ENCODE results near the gene RNF34. TPM values are rescaled to one million over a fixed set of nuclear protein-coding genes. Genes with fewer than 3 reads are reported as not detected.

Gene RNF34
- polyA plus RNA-seq, 4 donors: 29.7 to 39.0 (median 31.8) TPM

GRCh38 chr12:121444842-121445202 lies 44.9 kb downstream of the RNF34 start:
- no peaks in the 10 kb centered on the region for H3K27me3 ChIP-seq (ENCODE audit: control insufficient read depth in 3 of 3, insufficient read depth in 3 of 3, low read length in 3 of 3)
- H3K36me3 ChIP-seq (ENCODE audit: control insufficient read depth in 3 of 3, insufficient read depth in 2 of 3, low read depth in 1 of 3, low read length in 3 of 3): peaks cover 4 to 81% (median 8%) of the 10 kb centered on the region in 3 donors
- FAIRE-seq: no peak
- no peaks in the 10 kb centered on the region for H3K9me3 ChIP-seq (ENCODE audit: control insufficient read depth in 2 of 2, insufficient read depth in 1 of 2, low read depth in 1 of 2, low read length in 1 of 2)
- H3K4me3 ChIP-seq (ENCODE audit: low read depth in 1 of 3, low read length in 3 of 3): no peak overlapping the region
- WGBS, 3 donors: 80 to 88% (median 84%) methylated on average over 4 of the region's 4 CpGs
- no peak for DNase-seq
- H3K27ac ChIP-seq (ENCODE audit: low read depth in 1 of 3, low read length in 2 of 3): no peak overlapping the region
- no peaks in the 10 kb centered on the region for H3K4me1 ChIP-seq (ENCODE audit: control insufficient read depth in 3 of 3, insufficient read depth in 2 of 3, low read depth in 1 of 3, low read length in 2 of 3)

DNA sequence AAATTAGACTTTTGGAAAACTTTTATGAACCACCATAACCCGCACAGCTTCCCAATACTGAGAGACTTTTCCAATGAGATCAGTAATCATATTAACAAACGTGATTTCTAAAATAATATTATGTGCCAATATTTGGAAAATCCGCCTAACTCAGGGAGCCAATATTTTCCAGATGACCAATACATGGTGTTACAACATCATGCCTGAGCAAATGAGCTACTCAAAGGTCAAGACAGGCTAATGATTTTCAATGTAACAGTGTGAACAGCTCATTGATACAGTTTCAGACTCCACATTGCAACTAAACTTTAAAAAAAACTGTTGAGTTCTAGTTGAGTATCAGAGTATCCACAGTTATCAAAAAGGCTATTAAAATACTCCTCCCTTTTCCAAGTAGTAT lies 46.8 kb downstream of the RNF34 start:
- Histone ChIP-seq H3K27me3 (ENCODE audit: control insufficient read depth in 3 of 3, insufficient read depth in 3 of 3, low read length in 3 of 3) (no peaks in the 10 kb centered on the region), H3K4me1 (ENCODE audit: control insufficient read depth in 3 of 3, insufficient read depth in 2 of 3, low read depth in 1 of 3, low read length in 2 of 3) (peaks cover 0 to 6% (median 0%) of the 10 kb centered on the region in 3 donors), H3K4me3 (ENCODE audit: low read depth in 1 of 3, low read length in 3 of 3) (no peak overlapping the region), H3K9me3 (ENCODE audit: control insufficient read depth in 2 of 2, insufficient read depth in 1 of 2, low read depth in 1 of 2, low read length in 1 of 2) (no peaks in the 10 kb centered on the region), H3K27ac (ENCODE audit: low read depth in 1 of 3, low read length in 2 of 3) (no peak overlapping the region), H3K36me3 (ENCODE audit: control insufficient read depth in 3 of 3, insufficient read depth in 2 of 3, low read depth in 1 of 3, low read length in 3 of 3) (peaks cover 0 to 61% (median 5%) of the 10 kb centered on the region in 3 donors)
- DNase-seq (no peak), FAIRE-seq (no peak)
- WGBS, 3 donors: 81 to 91% (median 89%) methylated on average over 3 of the region's 3 CpGs

GRCh38 chr12:121448771-121449315 lies 48.9 kb downstream of the RNF34 start:
- H3K4me1 ChIP-seq (ENCODE audit: control insufficient read depth in 3 of 3, insufficient read depth in 2 of 3, low read depth in 1 of 3, low read length in 2 of 3): peaks cover 0 to 18% (median 3%) of the 10 kb centered on the region in 3 donors
- no peaks in the 10 kb centered on the region for H3K27me3 ChIP-seq (ENCODE audit: control insufficient read depth in 3 of 3, insufficient read depth in 3 of 3, low read length in 3 of 3)
- DNase-seq (no peak), FAIRE-seq (no peak)
- peaks cover 0 to 47% (median 0%) of the 10 kb centered on the region in 3 donors for H3K36me3 ChIP-seq (ENCODE audit: control insufficient read depth in 3 of 3, insufficient read depth in 2 of 3, low read depth in 1 of 3, low read length in 3 of 3)
- H3K27ac ChIP-seq (ENCODE audit: low read depth in 1 of 3, low read length in 2 of 3): no peak overlapping the region
- no peak overlapping the region for H3K4me3 ChIP-seq (ENCODE audit: low read depth in 1 of 3, low read length in 3 of 3)
- 90 to 94% (median 91%) methylated on average over 15 to 16 of the region's 16 CpGs for WGBS, 3 donors
- no peaks in the 10 kb centered on the region for H3K9me3 ChIP-seq (ENCODE audit: control insufficient read depth in 2 of 2, insufficient read depth in 1 of 2, low read depth in 1 of 2, low read length in 1 of 2)

DNA sequence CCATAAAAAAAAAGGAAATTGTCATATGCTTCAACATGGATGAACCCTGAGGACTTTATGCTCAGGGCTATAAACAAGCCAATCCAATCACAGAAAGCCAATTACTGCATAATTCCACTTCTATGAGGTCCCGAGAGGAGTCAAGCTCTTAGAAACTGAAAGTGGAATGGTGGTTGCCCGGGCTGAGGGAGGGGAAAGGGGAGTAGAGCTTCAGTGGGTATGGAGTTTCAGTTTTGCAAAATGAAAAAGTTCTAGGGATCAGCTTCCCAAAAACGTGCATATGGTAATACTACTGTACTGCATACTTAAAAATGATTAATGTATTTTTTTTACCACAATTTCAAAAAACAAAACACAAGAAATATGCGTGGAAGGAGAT lies 52.0 kb downstream of the RNF34 start:
- H3K4me3 ChIP-seq (ENCODE audit: low read depth in 1 of 3, low read length in 3 of 3): peak overlapping the region in 2 of 3 donors; percentile 23 to 38

GRCh38 chr12:121452340-121452984 lies 52.5 kb downstream of the RNF34 start:
- Histone ChIP-seq H3K27me3 (ENCODE audit: control insufficient read depth in 3 of 3, insufficient read depth in 3 of 3, low read length in 3 of 3) (no peaks in the 10 kb centered on the region), H3K36me3 (ENCODE audit: control insufficient read depth in 3 of 3, insufficient read depth in 2 of 3, low read depth in 1 of 3, low read length in 3 of 3) (peaks cover 0 to 48% (median 0%) of the 10 kb centered on the region in 3 donors), H3K4me3 (ENCODE audit: low read depth in 1 of 3, low read length in 3 of 3) (peak overlapping the region in 2 of 3 donors; percentile 23 to 38), H3K4me1 (ENCODE audit: control insufficient read depth in 3 of 3, insufficient read depth in 2 of 3, low read depth in 1 of 3, low read length in 2 of 3) (peaks cover 0 to 18% (median 3%) of the 10 kb centered on the region in 3 donors), H3K27ac (ENCODE audit: low read depth in 1 of 3, low read length in 2 of 3) (peak overlapping the region; percentile 85 to 88 (median 87)), H3K9me3 (ENCODE audit: control insufficient read depth in 2 of 2, insufficient read depth in 1 of 2, low read depth in 1 of 2, low read length in 1 of 2) (no peaks in the 10 kb centered on the region)
- FAIRE-seq (no peak), DNase-seq (peak; percentile 87 to 88)
- 20 to 40% (median 32%) methylated on average over 31 to 35 of the region's 35 CpGs for WGBS, 3 donors

More for the DNA sequence above, 52.0 kb downstream of the RNF34 start:
- 5 to 18% (median 11%) methylated on average over 4 of the region's 4 CpGs for WGBS, 3 donors
- no peaks in the 10 kb centered on the region for H3K9me3 ChIP-seq (ENCODE audit: control insufficient read depth in 2 of 2, insufficient read depth in 1 of 2, low read depth in 1 of 2, low read length in 1 of 2)
- peaks cover 0 to 43% (median 0%) of the 10 kb centered on the region in 3 donors for H3K36me3 ChIP-seq (ENCODE audit: control insufficient read depth in 3 of 3, insufficient read depth in 2 of 3, low read depth in 1 of 3, low read length in 3 of 3)
- H3K27me3 ChIP-seq (ENCODE audit: control insufficient read depth in 3 of 3, insufficient read depth in 3 of 3, low read length in 3 of 3): no peaks in the 10 kb centered on the region
- peaks cover 0 to 18% (median 3%) of the 10 kb centered on the region in 3 donors for H3K4me1 ChIP-seq (ENCODE audit: control insufficient read depth in 3 of 3, insufficient read depth in 2 of 3, low read depth in 1 of 3, low read length in 2 of 3)
- H3K27ac ChIP-seq (ENCODE audit: low read depth in 1 of 3, low read length in 2 of 3): peak overlapping the region; percentile 85 to 88 (median 87)
- DNase-seq: peak; percentile 83 to 89
- FAIRE-seq: no peak

- Histone ChIP-seq H3K4me3 (ENCODE audit: low read depth in 1 of 3, low read length in 3 of 3) (no peak overlapping the region), H3K9me3 (ENCODE audit: control insufficient read depth in 2 of 2, insufficient read depth in 1 of 2, low read depth in 1 of 2, low read length in 1 of 2) (no peaks in the 10 kb centered on the region), H3K4me1 (ENCODE audit: control insufficient read depth in 3 of 3, insufficient read depth in 2 of 3, low read depth in 1 of 3, low read length in 2 of 3) (peaks cover 0 to 18% (median 3%) of the 10 kb centered on the region in 3 donors), H3K27me3 (ENCODE audit: control insufficient read depth in 3 of 3, insufficient read depth in 3 of 3, low read length in 3 of 3) (no peaks in the 10 kb centered on the region), H3K27ac (ENCODE audit: low read depth in 1 of 3, low read length in 2 of 3) (peak overlapping the region; percentile 85 to 88 (median 87)), H3K36me3 (ENCODE audit: control insufficient read depth in 3 of 3, insufficient read depth in 2 of 3, low read depth in 1 of 3, low read length in 3 of 3) (peaks cover 0 to 46% (median 0%) of the 10 kb centered on the region in 3 donors)
- FAIRE-seq (no peak), DNase-seq (no peak)
- 91 to 95% (median 94%) methylated on average over 39 of the region's 39 CpGs for WGBS, 3 donors
Measured at GRCh38 chr12:121452985-121453360, 53.1 kb downstream of the RNF34 start.

- Histone ChIP-seq H3K4me3 (ENCODE audit: low read depth in 1 of 3, low read length in 3 of 3) (no peak overlapping the region), H3K9me3 (ENCODE audit: control insufficient read depth in 2 of 2, insufficient read depth in 1 of 2, low read depth in 1 of 2, low read length in 1 of 2) (no peaks in the 10 kb centered on the region), H3K27ac (ENCODE audit: low read depth in 1 of 3, low read length in 2 of 3) (no peak overlapping the region), H3K27me3 (ENCODE audit: control insufficient read depth in 3 of 3, insufficient read depth in 3 of 3, low read length in 3 of 3) (no peaks in the 10 kb centered on the region), H3K36me3 (ENCODE audit: control insufficient read depth in 3 of 3, insufficient read depth in 2 of 3, low read depth in 1 of 3, low read length in 3 of 3) (peaks cover 0 to 41% (median 0%) of the 10 kb centered on the region in 3 donors), H3K4me1 (ENCODE audit: control insufficient read depth in 3 of 3, insufficient read depth in 2 of 3, low read depth in 1 of 3, low read length in 2 of 3) (peaks cover 0 to 18% (median 3%) of the 10 kb centered on the region in 3 donors)
- FAIRE-seq (no peak), DNase-seq (no peak)
- 92 to 93% (median 93%) methylated on average over 17 to 18 of the region's 18 CpGs for WGBS, 3 donors
Measured at GRCh38 chr12:121453629-121454028, 53.7 kb downstream of the RNF34 start.

GRCh38 chr12:121454921-121455320 lies 55.0 kb downstream of the RNF34 start:
- 86 to 95% (median 90%) methylated on average over 6 of the region's 6 CpGs for WGBS, 3 donors

More at GRCh38 chr12:121454921-121455320, 55.0 kb downstream of the RNF34 start:
- Histone ChIP-seq H3K9me3 (ENCODE audit: control insufficient read depth in 2 of 2, insufficient read depth in 1 of 2, low read depth in 1 of 2, low read length in 1 of 2) (no peaks in the 10 kb centered on the region), H3K36me3 (ENCODE audit: control insufficient read depth in 3 of 3, insufficient read depth in 2 of 3, low read depth in 1 of 3, low read length in 3 of 3) (peaks cover 0 to 32% (median 0%) of the 10 kb centered on the region in 3 donors), H3K4me3 (ENCODE audit: low read depth in 1 of 3, low read length in 3 of 3) (no peak overlapping the region), H3K4me1 (ENCODE audit: control insufficient read depth in 3 of 3, insufficient read depth in 2 of 3, low read depth in 1 of 3, low read length in 2 of 3) (peaks cover 0 to 18% (median 3%) of the 10 kb centered on the region in 3 donors), H3K27me3 (ENCODE audit: control insufficient read depth in 3 of 3, insufficient read depth in 3 of 3, low read length in 3 of 3) (no peaks in the 10 kb centered on the region), H3K27ac (ENCODE audit: low read depth in 1 of 3, low read length in 2 of 3) (no peak overlapping the region)
- FAIRE-seq (no peak), DNase-seq (no peak)
